ENCODE results near the gene SOBP.

DNA sequence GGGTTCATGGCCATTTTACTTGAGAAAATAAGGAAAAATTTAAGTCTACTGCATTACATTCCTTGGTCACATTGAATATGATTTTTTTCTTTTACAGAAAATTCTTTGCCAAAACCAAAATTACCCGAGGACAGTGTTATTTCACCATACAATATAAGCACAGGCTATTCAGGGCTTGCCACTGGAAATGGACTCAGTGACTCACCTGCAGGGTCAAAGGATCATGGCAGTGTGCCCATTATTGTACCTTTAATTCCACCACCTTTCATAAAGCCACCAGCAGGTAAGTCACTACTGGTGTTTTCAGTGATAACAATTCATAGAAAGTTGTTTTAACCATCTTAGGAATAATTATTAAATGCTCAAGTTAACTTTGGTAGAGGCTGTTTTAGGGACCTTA, 16.2 kb downstream of the SOBP start:
- TF ChIP-seq GATA2 (IDR thresholded peaks at IDR 0.05; ENCODE audit: low read depth, low read length): no peak
- TF ChIP-seq GATA3 (IDR thresholded peaks at IDR 0.05; ENCODE audit: low read depth, low read length): no peak

Data from SH-SY5Y (cell line).